ENCODE results near the gene TRAPPC14.

The TRAPPC14 gene

DNA sequence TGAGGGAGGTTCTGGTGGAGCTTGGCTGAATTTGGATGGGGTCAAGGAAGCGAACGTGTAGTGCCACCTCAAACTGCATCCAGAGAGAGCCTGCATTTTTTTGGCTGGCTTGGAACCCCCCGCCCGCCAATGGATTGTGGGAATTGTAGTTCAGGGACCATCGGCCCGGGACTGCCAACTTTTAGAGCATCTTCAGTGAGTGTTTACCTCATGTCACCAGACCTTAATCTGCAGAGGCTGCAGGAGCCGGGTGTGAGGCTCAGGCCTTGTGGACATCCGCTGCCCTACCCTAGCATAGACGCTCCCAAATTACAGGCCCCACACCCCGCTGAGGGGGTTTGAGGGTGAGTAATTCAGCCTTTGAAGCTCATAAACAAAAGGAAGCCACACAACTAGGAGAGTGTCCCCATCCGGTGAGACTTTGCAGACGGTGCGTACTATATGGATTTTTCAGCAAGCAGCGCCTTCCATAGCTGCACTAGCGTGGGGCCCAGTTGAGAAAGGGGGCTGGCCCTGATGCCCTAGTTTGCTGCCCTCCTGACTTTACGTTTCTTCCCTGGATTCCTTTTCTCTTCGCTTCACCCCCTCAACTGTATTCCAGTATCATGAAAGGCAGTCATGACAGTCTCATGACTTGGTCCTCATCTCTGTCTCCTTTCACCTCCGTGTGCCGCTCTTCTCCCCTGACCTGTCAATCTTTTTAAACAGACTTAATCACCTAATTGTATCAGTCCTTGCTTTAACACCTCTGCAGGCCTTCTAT lies 38.4 kb downstream of the TRAPPC14 start:
- DNase-seq (ENCODE audit: extremely low read depth, low read depth), result no peak
- TF ChIP-seq, protein P1, sequence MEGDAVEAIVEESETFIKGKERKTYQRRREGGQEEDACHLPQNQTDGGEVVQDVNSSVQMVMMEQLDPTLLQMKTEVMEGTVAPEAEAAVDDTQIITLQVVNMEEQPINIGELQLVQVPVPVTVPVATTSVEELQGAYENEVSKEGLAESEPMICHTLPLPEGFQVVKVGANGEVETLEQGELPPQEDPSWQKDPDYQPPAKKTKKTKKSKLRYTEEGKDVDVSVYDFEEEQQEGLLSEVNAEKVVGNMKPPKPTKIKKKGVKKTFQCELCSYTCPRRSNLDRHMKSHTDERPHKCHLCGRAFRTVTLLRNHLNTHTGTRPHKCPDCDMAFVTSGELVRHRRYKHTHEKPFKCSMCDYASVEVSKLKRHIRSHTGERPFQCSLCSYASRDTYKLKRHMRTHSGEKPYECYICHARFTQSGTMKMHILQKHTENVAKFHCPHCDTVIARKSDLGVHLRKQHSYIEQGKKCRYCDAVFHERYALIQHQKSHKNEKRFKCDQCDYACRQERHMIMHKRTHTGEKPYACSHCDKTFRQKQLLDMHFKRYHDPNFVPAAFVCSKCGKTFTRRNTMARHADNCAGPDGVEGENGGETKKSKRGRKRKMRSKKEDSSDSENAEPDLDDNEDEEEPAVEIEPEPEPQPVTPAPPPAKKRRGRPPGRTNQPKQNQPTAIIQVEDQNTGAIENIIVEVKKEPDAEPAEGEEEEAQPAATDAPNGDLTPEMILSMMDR (IDR thresholded peaks at IDR 0.05; ENCODE audit: low read depth, low read length, missing control alignments), result no peak
- peak overlapping the region; percentile 98 for H3K4me3 ChIP-seq (replicated peaks; ENCODE audit: low read depth, low read length)

GRCh38 chr7:100119072-100119969 lies 39.2 kb downstream of the TRAPPC14 start, which contains the start of the genes CNPY4 and TAF6:
Gene CNPY4, plus strand, starts transcription at chr7:100119634. Its CDS starts 111 bp downstream, at chr7:100119745.
Gene TAF6, minus strand, starts transcription at chr7:100119358. Its CDS starts 5,149 bp downstream, at chr7:100114209.
- TF ChIP-seq, protein P1 (IDR thresholded peaks at IDR 0.05; ENCODE audit: low read depth, low read length, missing control alignments), result no peak
- DNase-seq (ENCODE audit: extremely low read depth, low read depth), result peak; percentile 89

GRCh38 chr7:100118388-100119071 lies 40.0 kb downstream of the TRAPPC14 start:
- TF ChIP-seq, protein P1 (IDR thresholded peaks at IDR 0.05; ENCODE audit: low read depth, low read length, missing control alignments), result no peak
- DNase-seq (ENCODE audit: extremely low read depth, low read depth), result no peak
- peak overlapping the region; percentile 98 for H3K4me3 ChIP-seq (replicated peaks; ENCODE audit: low read depth, low read length)

More at GRCh38 chr7:100119072-100119969, 39.2 kb downstream of the TRAPPC14 start, which contains the start of the genes CNPY4 and TAF6:
- H3K4me3 ChIP-seq (replicated peaks; ENCODE audit: low read depth, low read length), result peak within 1 kb of the TSS; percentile 98

DNA sequence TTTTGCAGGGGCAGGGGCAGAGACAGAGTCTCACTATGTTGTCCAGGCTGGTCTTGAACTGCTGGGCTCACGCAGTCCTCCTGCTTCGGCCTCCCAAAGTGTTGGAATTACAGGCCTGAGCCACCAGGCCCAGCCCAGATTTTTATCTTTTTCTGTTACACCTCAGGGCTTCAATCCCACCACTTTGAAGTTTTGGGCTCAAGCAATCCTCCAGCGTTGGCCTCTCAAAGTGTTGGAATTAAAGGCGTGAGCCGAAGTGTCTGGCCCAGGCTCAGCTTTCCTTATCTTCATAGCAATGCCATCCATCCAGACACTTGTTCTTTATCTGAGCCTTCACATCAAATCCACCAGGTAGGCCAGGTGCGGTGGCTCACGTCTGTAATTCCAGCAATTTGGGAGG lies 43.5 kb downstream of the TRAPPC14 start:
- TF ChIP-seq, protein P1 (IDR thresholded peaks at IDR 0.05; ENCODE audit: low read depth, low read length, missing control alignments), result no peak

DNA sequence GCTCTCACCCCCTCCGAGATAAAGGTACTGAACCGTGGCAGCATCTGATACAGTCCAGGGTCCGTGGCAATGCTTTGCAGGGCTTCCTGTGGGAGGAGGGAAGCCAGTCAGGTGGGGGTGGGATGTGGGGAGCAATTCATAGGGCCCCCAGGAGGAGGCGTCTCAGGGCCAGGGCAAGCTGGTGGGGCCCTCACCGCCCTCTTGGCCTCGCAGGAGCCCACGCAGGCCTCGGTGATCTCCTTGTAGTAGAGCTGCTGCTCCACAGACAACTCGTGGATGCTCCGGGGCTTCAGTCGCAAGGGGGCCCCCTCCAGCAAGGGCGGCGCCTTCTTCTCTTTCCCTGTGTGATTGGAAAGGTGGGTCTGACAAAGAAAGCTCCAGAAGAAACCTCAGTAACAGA lies 46.6 kb downstream of the TRAPPC14 start:
- no peak overlapping the region for H3K4me3 ChIP-seq (replicated peaks; ENCODE audit: low read depth, low read length)
- TF ChIP-seq, protein P1 (IDR thresholded peaks at IDR 0.05; ENCODE audit: low read depth, low read length, missing control alignments), result no peak
- DNase-seq (ENCODE audit: extremely low read depth, low read depth), result no peak

More for the DNA sequence above, 43.5 kb downstream of the TRAPPC14 start:
- no peak overlapping the region for H3K4me3 ChIP-seq (replicated peaks; ENCODE audit: low read depth, low read length)
- DNase-seq (ENCODE audit: extremely low read depth, low read depth), result no peak

- no peak for DNase-seq (ENCODE audit: extremely low read depth, low read depth)
- TF ChIP-seq, protein P1 (IDR thresholded peaks at IDR 0.05; ENCODE audit: low read depth, low read length, missing control alignments), result no peak
- no peak overlapping the region for H3K4me3 ChIP-seq (replicated peaks; ENCODE audit: low read depth, low read length)
Observed at GRCh38 chr7:100111156-100111555, 47.4 kb downstream of the TRAPPC14 start.
